ENCODE results near the gene VPS13D.

- TF ChIP-seq CTCF (conservative IDR thresholded peaks at IDR 0.05; ENCODE audit: low read depth in 2 of 2) (no peak), REST (IDR thresholded peaks at IDR 0.05; ENCODE audit: unreplicated experiment) (no peak), POLR2AphosphoS5 (IDR thresholded peaks at IDR 0.05; ENCODE audit: low read depth) (no peak), EZH2phosphoT487 (IDR thresholded peaks at IDR 0.05; ENCODE audit: unreplicated experiment) (no peak), CREB1 (CRISPR knock-in tag; IDR thresholded peaks at IDR 0.05; ENCODE audit: low read depth) (no peak)
Measured at GRCh38 chr1:12300706-12301105, 70.9 kb downstream of the VPS13D start.

Measured in GM23338 (cell line).